ENCODE measurements around the gene CPNE5. TPM values are rescaled to one million over a fixed set of nuclear protein-coding genes. Genes with fewer than 3 reads are reported as not detected.

Gene CPNE5
- total RNA-seq, 1 donor from 2014 or later, result 0.58 TPM

DNA sequence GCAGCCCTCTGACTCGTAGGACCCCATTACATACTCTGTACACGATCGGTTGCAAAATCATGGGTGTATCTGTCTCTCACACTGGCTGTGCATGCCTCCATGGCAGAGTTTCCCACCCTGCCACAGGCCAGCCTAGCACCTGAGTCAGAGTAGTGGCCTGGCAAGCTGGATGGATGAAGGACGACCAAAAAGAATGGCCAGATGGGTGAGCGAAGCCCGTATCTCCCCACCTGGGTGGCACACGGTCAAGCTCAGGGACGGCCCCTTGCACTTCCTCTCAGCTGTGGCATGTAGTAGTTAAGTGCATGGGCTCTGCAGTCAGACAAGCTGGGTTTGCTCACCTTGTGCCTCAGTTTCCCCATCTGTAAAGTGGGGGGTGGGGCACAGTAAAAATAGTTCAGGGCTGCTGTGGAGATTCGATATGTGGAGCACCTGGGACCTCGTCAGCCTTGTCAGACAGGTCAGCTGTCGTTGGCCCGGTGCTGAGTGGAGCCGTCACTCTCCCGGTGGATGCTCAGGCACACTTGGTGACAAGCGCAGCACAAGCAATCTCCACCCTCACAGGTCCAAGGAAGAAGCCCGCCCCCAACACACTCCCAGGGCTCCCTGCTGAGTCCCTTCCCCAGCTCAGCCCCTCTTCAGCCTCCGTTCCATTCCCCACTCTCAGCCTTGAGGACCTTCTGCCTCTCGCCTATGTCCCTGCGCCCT, 12.6 kb downstream of the CPNE5 start:
- DNase-seq (ENCODE audit: low read depth), result no peak
- no peak overlapping the region for H3K4me3 ChIP-seq (ENCODE audit: low read depth, low read length)
- TF ChIP-seq, protein P1, sequence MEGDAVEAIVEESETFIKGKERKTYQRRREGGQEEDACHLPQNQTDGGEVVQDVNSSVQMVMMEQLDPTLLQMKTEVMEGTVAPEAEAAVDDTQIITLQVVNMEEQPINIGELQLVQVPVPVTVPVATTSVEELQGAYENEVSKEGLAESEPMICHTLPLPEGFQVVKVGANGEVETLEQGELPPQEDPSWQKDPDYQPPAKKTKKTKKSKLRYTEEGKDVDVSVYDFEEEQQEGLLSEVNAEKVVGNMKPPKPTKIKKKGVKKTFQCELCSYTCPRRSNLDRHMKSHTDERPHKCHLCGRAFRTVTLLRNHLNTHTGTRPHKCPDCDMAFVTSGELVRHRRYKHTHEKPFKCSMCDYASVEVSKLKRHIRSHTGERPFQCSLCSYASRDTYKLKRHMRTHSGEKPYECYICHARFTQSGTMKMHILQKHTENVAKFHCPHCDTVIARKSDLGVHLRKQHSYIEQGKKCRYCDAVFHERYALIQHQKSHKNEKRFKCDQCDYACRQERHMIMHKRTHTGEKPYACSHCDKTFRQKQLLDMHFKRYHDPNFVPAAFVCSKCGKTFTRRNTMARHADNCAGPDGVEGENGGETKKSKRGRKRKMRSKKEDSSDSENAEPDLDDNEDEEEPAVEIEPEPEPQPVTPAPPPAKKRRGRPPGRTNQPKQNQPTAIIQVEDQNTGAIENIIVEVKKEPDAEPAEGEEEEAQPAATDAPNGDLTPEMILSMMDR (conservative IDR thresholded peaks at IDR 0.05; ENCODE audit: low read depth, low read length), result no peak

DNA sequence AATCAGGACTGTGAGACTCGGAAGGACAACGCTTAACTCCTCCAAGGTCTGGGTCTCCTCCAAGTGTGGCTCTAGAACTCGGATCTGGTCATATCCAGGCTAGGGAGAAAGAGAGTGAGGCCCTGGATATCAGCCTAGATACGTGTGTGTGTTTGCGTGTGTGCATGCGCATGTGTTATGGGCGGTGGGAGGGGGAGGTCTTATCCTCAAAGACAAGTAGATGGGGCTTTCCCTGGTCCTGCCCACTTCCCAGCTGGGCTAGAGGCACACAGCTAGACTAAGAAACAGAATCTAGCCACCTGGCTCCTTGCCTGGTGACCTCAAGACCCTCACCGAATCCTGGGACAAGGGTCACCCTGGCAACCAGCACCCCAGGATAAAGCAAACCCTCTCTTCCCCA, 13.2 kb downstream of the CPNE5 start:
- DNase-seq (ENCODE audit: low read depth), result no peak
- TF ChIP-seq, protein P1 (conservative IDR thresholded peaks at IDR 0.05; ENCODE audit: low read depth, low read length), result no peak
- no peak overlapping the region for H3K4me3 ChIP-seq (ENCODE audit: low read depth, low read length)

DNA sequence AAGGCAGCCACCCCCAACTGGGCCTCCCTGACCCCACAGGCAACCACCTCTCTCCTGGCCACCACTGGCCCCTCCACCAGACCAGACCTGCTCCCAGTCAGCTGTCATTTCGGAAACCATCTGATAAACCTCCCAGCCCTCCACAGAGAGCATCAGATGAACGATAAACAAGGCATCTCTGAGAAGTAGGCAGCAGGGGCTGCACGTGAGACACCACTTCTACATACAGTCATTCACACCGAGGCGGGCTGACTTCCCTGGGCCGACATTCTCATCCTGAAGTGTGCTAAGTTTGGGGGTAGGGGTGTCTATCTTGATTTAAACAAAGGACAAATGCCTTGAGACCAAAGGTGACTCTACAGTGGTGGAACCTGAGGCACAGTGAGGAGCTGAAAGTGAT, 13.8 kb downstream of the CPNE5 start:
- no peak overlapping the region for H3K4me3 ChIP-seq (ENCODE audit: low read depth, low read length)
- DNase-seq (ENCODE audit: low read depth), result no peak
- TF ChIP-seq, protein P1 (conservative IDR thresholded peaks at IDR 0.05; ENCODE audit: low read depth, low read length), result no peak

DNA sequence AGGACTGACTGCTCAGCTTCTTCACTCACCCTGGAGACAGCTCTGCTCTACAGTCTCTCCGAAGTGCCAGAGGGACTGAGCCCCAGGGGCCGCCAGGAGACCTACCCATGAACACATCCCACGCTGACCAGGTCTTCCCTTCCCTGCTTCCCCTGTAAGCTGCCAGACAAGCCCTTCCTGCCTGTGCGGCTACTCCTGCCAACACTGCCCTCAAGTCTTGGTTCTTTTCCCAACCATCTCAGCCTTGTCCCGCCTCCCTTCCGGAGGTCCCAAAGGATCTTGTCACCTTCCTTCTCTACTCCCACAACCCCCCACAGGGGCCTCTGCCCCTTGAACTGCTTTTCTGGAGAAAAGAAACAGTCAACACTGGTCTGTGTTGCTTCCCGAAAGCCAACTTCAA, 15.0 kb downstream of the CPNE5 start:
- no peak overlapping the region for H3K4me3 ChIP-seq (ENCODE audit: low read depth, low read length)
- no peak for DNase-seq (ENCODE audit: low read depth)
- TF ChIP-seq, protein P1 (conservative IDR thresholded peaks at IDR 0.05; ENCODE audit: low read depth, low read length), result no peak

DNA sequence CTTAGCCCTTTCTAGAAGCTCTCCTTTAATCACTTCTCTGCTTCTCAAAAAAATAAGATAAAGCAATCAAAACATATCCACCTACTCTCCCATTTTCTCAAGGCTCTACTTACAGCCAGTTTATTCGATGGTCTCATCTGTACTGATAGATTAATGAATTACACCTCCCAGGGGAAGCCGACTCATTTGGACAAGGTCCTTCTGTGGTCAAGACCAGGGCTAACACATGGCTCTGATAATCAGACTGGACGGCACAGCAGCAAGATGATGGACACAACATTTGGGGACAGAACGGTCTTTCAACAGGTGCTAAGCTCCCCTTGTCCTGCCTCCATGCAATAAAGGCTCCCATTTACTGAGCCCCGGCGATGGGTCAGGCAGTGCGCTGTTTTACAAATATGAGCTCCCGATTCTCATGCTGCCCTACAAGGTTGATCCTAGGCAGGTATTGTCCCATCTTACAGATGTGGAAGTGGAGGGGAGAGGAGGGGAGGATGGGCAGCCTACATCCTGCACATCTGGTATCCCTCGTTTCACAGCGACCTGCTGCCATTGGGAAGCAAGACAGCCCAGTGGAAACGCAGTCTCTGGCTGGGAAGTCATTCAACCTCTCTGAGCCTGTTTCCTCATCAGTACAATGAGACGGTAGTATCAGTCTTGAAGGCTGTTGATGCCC, 15.7 kb downstream of the CPNE5 start:
- TF ChIP-seq, protein P1 (conservative IDR thresholded peaks at IDR 0.05; ENCODE audit: low read depth, low read length), result no peak
- no peak overlapping the region for H3K4me3 ChIP-seq (ENCODE audit: low read depth, low read length)
- DNase-seq (ENCODE audit: low read depth), result no peak

DNA sequence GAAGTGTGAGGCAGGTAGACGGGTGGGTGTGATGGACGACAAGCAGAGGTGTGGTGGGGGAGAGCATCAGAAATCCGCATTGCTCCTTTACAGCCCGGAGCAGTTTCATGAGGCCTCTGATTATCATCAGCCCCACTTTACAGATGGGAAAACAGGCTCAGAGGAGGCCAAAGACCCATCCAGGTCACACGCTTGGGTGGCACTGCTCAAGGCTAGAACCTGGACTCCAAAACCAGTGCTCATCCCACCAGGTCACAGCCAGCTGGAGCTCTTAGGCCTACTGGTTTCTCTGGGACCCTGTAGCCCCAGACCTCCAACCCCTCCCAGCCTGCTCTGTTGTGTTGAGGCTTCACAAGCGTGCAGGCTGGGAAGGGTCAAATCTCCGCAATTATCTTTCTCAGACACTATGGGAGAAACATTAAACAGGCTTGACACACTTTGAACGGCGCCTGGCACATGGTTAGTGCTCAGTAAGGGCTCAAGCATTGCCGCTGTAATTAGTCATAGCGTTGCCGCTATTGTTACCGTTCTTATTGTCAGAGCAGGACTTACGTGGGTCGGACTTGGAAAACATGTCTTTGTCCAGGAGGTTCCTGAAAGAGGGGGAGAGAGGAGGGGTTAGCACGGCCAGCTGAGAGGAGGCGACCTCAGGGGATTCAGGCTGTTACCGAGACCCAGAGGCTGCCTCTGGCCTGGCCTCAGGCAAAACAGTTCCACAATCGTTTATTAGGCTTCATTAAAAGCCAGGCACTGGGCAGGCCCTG, 16.6 kb downstream of the CPNE5 start:
- peak; percentile 63 for DNase-seq (ENCODE audit: low read depth)
- no peak overlapping the region for H3K4me3 ChIP-seq (ENCODE audit: low read depth, low read length)
- TF ChIP-seq, protein P1 (conservative IDR thresholded peaks at IDR 0.05; ENCODE audit: low read depth, low read length), result no peak

Data from epithelial cell of proximal tubule (primary cell).